OCI-LY7 (cell line): ENCODE measurements around the gene ULK4.

ENCODE experiments used
- CTCF ChIP-seq: fragments of 200-600 bp; sonication (generic); conservative IDR thresholded peaks from 2 replicates; pipeline ENCODE4 v1.5.1; 2014; ENCODE audit warnings: mild to moderate bottlenecking, antibody characterized with exemption, low read length, moderate library complexity, mixed read lengths
- EZH2phosphoT487 ChIP-seq: fragments of 200-600 bp; sonication (generic); IDR thresholded peaks from 2 replicates; pipeline ENCODE4 v1.6.1; 2018; ENCODE audit warnings: low read depth, borderline replicate concordance, mild to moderate bottlenecking, mixed run types, antibody characterized with exemption, low read length, moderate library complexity, mixed read lengths

- TF ChIP-seq EZH2phosphoT487 (no peak), CTCF (no peak)
Observed at GRCh38 chr3:41219424-41219823, 742.5 kb downstream of the ULK4 start.
